Activated T-cell treated with anti-CD3 and anti-CD28 coated beads, Interleukin-2, amount 50 U/mL, for 4 hours (primary cell): Measurements from ENCODE around the gene GRID1. TPM values are rescaled to one million over a fixed set of nuclear protein-coding genes. Genes with fewer than 3 reads are reported as not detected.

Source experiments
- total RNA-seq, 3 donors: library from RNA; stranded (reverse); gene quantifications; one replicate each; pipeline ENCODE4 v1.2.1, GENCODE V29; 2021

GRID1 gene
- total RNA-seq, 3 donors from 2014 or later = not detected

Other genes starting within 250 kb of the GRID1 start
- 10 to 100 TPM; 38.7 to 42.9 (median 42.4) TPM for gene WAPL, start 155.0 kb upstream of the GRID1 start, total RNA-seq